Vagina (tissue), 2 donors: ENCODE data around the gene C2orf42.

ENCODE experiments used
- POLR2A ChIP-seq, 2 donors: fragments of 450-650 bp; IDR thresholded peaks; one replicate each; pipeline ENCODE4 v1.6.1; 2017; ENCODE audit warnings: antibody characterized with exemption in 2 of 2, mild to moderate bottlenecking in 2 of 2, moderate library complexity in 2 of 2
- TF ChIP-seq, protein P1 (sequence below), 3 experiments: fragments of 450-650 bp in 2 of 3; fragments of 200-600 bp in 1 of 3; sonication (generic) in 1 of 3; IDR thresholded peaks; one replicate each; pipeline ENCODE4 v1.5.1; 2017 to 2019; ENCODE audit warnings: antibody characterized with exemption in 3 of 3, mild to moderate bottlenecking in 2 of 3, moderate library complexity in 2 of 3

DNA sequence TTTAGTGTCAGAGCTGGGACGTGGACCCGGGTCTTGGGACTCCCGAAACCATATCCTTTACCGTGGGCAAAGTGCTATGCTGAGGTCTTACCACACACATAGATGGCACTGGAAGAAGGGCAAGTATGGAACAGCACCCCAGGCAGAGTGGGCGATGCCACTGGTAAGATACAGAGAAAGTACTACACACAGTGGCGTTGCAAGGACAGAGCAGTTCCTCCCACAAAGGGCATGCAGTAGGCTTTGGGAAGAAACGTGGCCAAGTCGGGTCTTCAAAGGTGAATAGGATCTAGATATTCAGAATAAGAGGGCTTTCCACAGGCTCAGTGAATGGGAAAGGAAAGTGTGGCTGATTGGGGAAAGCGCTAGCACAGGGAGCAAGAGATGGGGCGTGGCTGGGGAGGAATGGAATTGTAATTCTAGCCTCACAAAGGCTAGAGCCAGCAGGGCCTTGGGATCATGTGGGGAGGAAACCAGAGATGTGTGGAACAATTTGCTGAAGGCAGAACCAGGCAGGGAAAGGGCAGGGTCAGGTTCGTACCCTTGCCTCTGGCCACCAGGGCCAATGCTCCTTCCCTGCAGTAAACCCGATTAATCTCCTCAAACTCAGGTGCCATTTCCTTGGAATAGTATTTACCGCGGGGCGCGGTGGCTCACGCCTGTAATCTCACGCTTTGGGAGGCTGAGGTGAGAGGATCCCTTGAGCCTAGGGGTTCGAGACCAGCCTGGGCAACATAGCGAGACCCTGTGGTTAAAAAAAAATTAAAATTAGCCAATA is 67.6 kb downstream of the C2orf42 start:
- TF ChIP-seq, protein P1, sequence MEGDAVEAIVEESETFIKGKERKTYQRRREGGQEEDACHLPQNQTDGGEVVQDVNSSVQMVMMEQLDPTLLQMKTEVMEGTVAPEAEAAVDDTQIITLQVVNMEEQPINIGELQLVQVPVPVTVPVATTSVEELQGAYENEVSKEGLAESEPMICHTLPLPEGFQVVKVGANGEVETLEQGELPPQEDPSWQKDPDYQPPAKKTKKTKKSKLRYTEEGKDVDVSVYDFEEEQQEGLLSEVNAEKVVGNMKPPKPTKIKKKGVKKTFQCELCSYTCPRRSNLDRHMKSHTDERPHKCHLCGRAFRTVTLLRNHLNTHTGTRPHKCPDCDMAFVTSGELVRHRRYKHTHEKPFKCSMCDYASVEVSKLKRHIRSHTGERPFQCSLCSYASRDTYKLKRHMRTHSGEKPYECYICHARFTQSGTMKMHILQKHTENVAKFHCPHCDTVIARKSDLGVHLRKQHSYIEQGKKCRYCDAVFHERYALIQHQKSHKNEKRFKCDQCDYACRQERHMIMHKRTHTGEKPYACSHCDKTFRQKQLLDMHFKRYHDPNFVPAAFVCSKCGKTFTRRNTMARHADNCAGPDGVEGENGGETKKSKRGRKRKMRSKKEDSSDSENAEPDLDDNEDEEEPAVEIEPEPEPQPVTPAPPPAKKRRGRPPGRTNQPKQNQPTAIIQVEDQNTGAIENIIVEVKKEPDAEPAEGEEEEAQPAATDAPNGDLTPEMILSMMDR (IDR thresholded peaks at IDR 0.05), result no peak
- TF ChIP-seq POLR2A (IDR thresholded peaks at IDR 0.05), result no peak
